IPS DF 4.7 (cell line): ENCODE measurements around the gene CACNB4.

ENCODE experiments used
- DNase-seq: peaks from one replicate; pipeline ENCODE4 v3.0.0-alpha.2; 2013; ENCODE audit warnings: low spot score; ENCODE audit errors: extremely low read depth

CACNB4 gene

GRCh38 chr2:151860613-151861146 is 238.2 kb downstream of the CACNB4 start:
- DNase-seq = no peak

GRCh38 chr2:151860210-151860609 is 238.6 kb downstream of the CACNB4 start:
- DNase-seq = no peak

DNA sequence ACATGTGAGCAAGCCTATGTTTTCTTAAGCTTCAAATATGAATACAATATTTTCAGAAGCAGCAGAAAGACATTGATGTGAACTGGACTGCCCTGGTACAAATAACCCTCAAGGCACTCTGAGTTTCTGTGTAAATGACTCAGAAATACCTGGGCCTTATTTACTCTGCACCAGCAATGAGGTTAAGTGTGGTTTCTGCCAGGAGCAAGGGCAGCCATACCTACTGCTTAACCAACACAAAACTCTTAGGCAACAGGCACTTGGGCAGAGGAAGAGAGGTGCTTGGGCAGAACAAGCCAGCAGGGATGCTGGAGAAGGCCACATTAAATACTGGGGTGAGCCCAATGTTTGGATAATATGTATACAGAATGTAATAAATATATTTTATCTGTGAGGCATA is 241.2 kb downstream of the CACNB4 start:
- DNase-seq = no peak

DNA sequence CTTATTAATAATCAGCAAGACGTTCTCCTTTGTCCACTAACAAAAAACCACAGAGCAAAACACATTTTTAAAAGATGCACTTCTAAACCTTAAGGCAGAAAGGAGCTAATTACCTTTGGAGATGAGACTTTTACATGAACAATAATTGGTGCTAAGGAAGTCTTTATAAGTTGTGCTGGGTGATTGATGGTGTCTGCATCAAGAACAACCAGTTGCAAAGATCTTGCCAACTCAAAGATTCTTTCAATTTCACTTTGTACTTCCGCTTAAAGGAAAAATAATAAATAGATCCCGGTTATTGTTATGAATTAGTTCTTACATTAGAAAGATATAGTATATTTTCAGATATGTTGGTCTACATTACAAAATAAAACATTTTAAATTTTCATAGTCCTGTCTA is 243.7 kb downstream of the CACNB4 start:
- DNase-seq = no peak

DNA sequence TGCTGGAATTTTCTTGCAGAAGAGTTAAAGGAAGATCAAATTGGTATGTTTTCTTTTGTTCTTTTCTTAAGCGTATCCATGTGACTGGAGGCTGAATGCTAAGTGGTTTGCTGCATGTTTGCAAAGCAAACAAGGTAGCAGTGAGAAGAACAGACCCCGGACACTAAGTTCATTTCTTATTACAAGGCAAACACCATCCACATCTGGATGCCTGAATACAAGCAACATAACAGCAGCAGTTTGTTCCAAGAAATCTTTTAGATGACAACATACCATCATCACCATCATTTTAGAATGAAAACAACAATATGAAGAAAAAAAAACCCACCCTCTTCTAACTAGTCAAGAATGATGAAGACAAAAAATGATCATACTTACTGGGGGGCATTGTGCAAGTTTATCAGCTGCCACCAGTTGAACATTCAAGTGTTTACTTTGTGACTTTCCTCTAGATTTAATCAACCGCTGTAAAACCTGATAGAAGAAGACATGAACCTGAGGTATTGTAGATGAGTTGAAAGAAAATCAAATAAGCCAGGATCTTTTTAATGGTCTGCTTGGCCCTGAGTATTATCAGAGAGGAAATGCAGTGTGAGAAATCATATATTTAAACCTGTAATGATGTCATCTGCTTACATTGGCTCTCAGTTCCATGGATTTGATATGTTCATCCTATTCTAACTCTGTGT is 245.6 kb downstream of the CACNB4 start:
- DNase-seq = no peak

GRCh38 chr2:151852260-151853069 is 246.4 kb downstream of the CACNB4 start:
- no peak for DNase-seq

GRCh38 chr2:151851761-151852160 is 247.1 kb downstream of the CACNB4 start:
- no peak for DNase-seq

- DNase-seq = no peak
Measured at GRCh38 chr2:151849413-151850010, 249.3 kb downstream of the CACNB4 start.

GRCh38 chr2:151845884-151846283 is 253.0 kb downstream of the CACNB4 start:
- DNase-seq = no peak

DNA sequence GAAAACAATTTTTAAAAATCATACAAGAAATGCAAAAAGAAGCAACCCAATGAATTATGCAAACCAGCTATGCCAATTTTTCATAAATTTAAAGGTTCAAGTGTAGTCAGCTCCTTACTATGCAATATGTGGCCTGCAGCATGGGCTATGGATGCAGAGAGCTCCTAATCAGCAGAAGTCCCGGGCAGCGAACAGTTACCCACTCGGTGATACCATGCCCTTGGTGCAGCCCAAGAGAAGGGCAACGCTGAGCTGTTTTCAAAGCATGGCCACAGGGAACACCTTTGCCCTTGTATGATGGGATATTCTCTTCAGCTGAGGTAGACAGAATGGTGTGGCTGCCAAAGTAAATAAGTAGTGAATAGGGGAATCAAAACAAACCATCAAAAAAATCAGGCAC is 253.4 kb downstream of the CACNB4 start:
- DNase-seq = no peak

- DNase-seq = no peak
Measured at GRCh38 chr2:151844211-151844896, 254.5 kb downstream of the CACNB4 start.

- no peak for DNase-seq
Measured at GRCh38 chr2:151843691-151844061, 255.2 kb downstream of the CACNB4 start.

DNA sequence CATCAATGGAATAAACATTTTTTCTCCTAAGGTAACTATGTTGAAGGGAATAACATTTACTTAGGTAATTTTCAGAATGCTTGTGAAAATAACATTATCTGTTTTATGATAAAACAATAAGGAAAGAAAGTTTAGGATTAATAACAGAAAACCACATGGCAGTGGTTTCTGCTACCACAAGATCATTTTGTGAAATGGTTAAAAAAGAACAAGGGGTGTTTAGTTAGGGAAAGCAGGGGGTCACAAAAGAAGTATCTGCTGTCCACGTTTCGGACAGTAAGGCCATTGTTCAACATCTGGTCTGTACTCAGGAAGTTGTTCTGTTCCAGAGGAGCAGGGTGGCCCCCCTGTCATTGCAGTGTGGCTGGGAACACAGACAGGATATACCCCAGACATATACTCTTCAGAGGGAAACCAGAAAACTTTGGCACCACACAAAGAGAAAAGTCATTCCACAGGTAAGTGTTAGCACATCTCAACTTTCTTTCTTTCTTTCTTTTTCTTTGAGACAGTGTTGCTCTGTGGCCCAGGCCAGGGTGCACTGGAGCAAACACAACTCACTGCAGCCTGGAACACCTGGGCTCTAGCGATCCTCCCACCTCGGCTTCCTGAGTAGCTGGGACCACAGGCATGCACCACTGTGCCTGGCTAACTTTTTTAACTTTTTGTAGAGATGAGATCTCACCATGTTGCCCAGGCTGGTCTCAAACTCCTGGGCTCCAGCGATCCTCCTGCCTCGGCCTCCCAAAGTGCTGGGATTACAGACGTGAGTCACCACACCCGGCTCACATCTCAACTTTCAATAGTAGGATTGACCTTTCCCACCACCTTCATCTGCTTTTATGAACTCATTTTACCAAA is 255.8 kb downstream of the CACNB4 start:
- DNase-seq = no peak

GRCh38 chr2:151841047-151841424 is 257.8 kb downstream of the CACNB4 start:
- DNase-seq = no peak

- no peak for DNase-seq
Measured at GRCh38 chr2:151840216-151841046, 258.4 kb downstream of the CACNB4 start.

GRCh38 chr2:151837926-151838325 is 260.9 kb downstream of the CACNB4 start:
- no peak for DNase-seq

DNA sequence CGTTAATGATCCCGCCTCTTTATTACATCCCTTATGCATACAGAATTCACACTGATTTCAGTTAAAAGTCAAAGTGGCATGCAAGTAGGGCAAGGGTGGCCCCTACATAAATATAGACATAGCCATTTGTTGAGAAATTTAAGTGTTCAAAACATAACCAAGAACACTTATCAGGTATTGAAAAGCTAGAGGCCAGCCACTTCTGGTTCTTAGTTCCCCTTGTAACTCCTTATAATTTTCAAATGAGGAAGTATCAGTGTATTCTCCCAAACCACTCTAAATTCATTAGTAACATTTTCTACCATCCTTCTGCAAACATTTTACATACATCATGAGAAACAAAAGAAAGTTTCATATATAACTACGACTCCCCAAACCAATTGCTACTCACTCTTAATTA is 264.9 kb downstream of the CACNB4 start:
- DNase-seq = no peak

GRCh38 chr2:151830961-151831360 is 267.9 kb downstream of the CACNB4 start:
- no peak for DNase-seq

- DNase-seq = no peak
Measured at GRCh38 chr2:151828890-151829324, 269.9 kb downstream of the CACNB4 start.
